Retina (tissue), 1 donor: ENCODE results near the gene CYSTM1.

Experiments used
- DNase-seq: peaks from one replicate; pipeline ENCODE4 v3.0.0-alpha.2; 2016

Gene CYSTM1

GRCh38 chr5:140261403-140262171 is 86.6 kb downstream of the CYSTM1 start:
- no peak for DNase-seq

- no peak for DNase-seq
Measured at GRCh38 chr5:140262221-140262620, 87.2 kb downstream of the CYSTM1 start.

DNA sequence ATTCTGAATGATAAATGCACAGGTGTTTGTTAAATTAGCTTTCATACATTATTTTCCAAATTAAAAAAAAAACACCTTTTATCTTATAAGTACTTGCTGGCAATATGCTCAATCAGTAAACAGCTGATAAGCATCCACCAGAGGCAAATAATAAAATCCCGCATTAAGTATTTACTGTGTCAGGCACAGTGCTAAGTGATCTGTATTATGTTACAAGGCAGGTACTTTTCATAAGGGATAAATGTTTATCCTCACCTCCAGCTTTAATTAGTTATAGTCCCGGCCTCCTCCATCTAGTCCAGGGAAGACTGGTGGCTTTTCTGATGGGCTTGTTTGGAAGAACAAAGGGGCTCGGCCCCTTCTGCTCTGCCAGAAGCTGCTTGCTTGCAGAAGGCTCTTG is 87.9 kb downstream of the CYSTM1 start:
- DNase-seq: no peak

- DNase-seq: no peak
Measured at GRCh38 chr5:140265845-140266244, 90.9 kb downstream of the CYSTM1 start.

DNA sequence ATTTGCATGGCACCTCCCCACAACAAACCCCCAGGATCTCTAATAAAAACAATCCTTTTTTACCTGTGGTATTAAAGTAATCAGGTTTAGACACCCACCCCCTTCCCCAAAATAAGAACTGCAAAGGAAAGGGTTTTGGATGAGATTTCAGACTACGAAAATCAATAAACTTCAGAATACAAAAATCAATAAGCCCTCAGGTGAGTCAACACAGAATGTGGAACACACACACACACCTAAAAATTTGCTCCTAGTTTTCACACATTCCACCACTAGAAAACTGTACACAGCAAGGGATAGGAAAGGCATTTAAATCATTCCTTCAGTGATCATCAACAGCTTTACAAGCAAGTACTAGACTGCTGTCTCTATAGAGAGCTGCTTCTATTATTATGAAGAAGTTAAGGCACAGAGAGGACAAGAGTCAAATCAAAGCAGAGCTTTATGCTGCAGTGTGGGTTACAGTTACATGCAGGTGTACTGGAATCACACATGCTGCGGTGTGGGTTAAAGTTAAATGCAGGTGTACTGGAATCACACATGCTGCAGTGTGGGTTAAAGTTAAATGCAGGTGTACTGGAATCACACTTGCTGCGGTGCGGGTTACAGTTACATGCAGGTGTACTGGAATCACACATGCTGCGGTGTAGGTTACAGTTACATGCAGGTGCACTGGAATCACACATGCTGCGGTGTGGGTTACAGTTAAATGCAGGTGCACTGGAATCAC is 91.6 kb downstream of the CYSTM1 start:
- DNase-seq: no peak

DNA sequence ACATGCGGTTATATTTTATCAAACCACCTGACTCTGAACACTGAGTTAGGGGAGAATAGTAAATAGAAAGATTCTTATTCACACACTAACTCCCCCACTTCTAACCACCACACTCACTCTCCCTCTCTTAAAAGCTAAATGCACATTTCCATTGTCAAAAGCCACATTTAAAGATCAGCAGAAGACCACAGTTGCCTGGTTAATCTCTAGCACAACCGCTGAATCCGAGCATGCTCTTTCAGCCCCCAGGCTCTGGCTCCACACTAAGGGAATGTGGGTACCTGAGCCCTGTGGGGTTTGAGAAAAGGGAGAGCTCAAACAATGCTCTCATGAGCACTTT is 92.2 kb downstream of the CYSTM1 start:
- DNase-seq: no peak

- no peak for DNase-seq
Measured at GRCh38 chr5:140267559-140268018, 92.6 kb downstream of the CYSTM1 start.

- DNase-seq: no peak
Measured at GRCh38 chr5:140270008-140270407, 95.0 kb downstream of the CYSTM1 start.

DNA sequence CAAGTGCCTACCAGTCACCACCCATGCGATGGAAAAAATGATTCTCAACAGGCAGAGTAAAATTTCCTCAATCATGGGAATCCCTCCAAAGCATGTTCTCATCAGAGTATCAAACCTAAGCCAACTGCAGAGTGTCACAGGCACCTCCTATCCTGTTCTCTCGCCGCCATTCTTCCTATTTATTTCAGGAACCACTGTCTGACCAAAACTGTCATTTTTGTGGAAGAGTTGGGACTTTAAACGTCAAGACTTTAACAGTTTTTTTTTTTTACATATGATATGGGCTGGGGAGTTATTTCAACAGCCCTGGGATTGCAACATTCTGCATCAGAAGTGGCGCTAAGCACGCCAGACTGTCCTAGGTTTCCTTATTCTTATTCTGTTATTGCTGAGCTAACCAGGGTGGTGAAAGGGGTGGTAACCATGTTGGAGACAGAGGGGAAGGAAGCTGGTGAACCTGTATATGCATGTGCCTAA is 98.5 kb downstream of the CYSTM1 start:
- no peak for DNase-seq

DNA sequence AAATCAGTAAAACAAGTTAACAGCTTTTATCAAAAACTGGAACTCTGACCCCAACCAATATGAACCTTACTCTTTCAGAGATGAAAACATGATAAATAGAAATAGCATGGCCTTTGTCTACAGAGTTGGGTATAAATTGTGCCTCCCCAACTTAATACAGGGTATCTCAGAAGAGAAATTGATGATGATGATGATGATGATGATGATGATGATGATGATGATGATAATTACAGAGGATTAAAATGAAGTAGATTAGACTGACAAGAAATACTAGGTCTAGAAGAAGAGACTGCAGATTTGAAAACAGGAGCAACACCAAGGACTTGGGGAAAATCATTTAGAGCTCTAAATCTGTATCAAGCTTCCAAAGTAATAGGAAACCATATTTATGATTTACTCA is 100.8 kb downstream of the CYSTM1 start:
- DNase-seq: no peak

GRCh38 chr5:140282266-140282665 is 107.3 kb downstream of the CYSTM1 start:
- DNase-seq: no peak

DNA sequence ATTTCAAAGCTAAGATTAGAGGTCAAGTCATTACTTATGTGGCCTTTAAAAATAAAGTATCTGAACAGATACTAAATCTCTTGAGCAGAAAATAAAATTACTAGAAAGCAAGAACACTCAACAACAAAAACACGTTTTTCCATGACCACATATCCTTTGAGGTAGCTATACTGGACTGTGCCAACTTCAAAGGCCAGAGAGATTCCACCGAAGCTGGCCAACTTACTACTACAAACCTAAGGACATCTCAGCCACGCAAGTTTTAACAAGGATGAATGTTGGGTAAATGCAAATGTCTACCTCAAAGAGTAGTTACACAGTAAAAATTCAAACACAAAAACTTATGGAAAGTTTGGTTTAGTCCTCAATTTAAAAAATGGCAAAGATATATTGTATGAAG is 109.0 kb downstream of the CYSTM1 start:
- DNase-seq: no peak

DNA sequence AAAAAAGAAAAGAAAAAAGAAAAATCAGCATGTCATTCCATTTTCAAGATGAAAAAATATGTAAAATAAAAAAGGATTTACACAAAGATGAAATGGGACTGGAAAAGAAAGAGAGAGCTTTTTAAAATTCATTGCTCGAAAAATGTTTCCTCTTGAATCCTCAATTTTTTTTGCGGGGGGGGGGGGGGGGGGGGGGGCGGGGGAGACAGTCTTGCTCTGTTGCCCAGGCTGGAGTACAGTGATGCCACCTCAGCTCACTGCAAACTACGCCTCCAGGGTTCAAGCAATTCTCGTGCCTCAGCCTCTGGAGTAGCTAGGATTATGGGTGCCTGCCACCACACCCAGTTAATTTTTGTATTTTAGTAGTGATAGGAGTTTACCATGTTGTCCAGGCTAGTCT is 111.4 kb downstream of the CYSTM1 start:
- DNase-seq: no peak

DNA sequence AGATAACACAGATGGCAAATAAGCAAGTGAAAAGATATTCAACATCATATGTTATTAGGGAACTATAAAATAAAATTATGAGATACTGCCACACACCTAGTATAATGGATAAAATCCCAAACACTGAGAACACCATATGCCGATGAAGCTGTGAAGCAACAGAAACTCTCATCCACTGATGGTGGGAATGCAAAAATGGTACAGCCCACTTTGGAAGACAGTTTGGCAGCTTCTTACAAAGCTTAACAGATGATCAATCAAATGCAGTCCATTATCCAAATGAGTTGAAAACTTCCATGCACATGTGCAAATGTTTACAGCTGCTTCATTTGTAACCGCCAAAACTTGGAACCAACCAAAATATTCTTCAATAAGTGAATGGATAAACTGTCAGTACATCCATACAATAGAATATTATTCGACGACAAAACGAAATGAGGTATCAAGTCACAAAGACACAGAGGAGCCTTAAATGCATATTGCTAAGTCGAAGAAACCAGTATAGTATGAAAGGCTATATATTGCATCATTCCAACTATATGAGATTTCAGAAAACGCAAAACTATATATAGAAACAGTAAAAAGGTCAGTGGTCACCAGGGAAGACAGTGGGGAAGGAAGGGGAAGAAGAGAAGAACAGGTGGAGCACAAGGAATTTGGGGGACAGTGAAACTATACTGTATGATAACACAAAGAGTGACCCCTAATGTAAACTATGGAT is 113.0 kb downstream of the CYSTM1 start:
- DNase-seq: no peak

DNA sequence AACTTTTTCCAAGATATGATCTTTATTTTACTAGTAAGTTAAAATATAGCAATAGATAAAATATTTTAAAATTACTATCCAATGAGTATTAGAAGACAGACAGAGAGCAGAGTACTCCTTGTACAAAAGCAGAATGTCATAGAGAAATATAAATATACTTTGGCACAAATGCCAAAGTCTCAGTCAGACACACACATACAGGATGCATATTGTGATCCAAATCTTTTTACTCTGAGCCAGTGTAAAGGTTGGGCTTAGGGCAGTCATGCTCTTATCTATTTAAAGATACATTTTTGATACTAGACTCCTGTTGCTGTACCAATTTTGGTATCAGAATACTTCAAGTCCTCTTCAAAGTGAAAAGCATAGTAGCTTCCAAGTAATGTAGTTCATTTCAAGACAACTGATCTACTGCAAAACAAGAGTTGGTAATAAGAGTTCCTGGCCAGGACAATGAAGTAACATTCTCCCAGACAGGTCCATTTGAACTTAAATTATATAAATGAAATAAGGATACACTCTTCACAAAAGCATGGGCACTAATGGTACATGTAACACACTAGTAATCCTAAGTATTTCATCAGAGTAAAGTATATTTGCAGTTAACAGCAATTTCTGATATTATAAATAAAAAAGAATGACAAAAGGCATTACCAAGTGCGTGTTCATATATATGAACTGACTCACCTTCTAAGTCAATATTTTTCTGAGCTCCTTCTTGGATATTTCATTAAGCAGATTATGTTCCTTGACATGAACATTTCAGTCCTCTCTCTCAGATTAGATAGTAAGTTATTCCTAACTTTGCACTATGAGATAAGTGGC is 117.4 kb downstream of the CYSTM1 start:
- no peak for DNase-seq
